H9 (cell line): ENCODE results near the gene C2CD2. TPM values are rescaled to one million over a fixed set of nuclear protein-coding genes. Genes with fewer than 3 reads are reported as not detected.

Experiments used
- DNase-seq: peaks from one replicate; pipeline ENCODE4 v3.0.0-alpha.2; 2017
- H2AFZ ChIP-seq: one replicate; pipeline ENCODE4 v1.6.1; 2013; ENCODE audit warnings: mild to moderate bottlenecking, low read length, control low read depth, moderate library complexity
- H2AK5ac ChIP-seq: 2 replicates; pipeline ENCODE4 v1.6.1; 2013; ENCODE audit warnings: low read length, control low read depth, mixed read lengths; ENCODE audit not compliant: insufficient read length
- H2BK120ac ChIP-seq: one replicate; pipeline ENCODE4 v1.6.1; 2013; ENCODE audit warnings: low read depth, mild to moderate bottlenecking, low read length, control low read depth, inconsistent platforms; ENCODE audit not compliant: poor library complexity, severe bottlenecking
- H2BK12ac ChIP-seq: 2 replicates; pipeline ENCODE4 v1.6.1; 2013; ENCODE audit warnings: low read length, control low read depth, mixed read lengths, low read depth; ENCODE audit not compliant: insufficient read length
- H2BK15ac ChIP-seq: 2 replicates; pipeline ENCODE4 v1.6.1; 2013; ENCODE audit warnings: low read depth, low read length, control low read depth
- H2BK20ac ChIP-seq: one replicate; pipeline ENCODE4 v1.6.1; 2013; ENCODE audit warnings: low read depth, mild to moderate bottlenecking, low read length, control low read depth, inconsistent platforms; ENCODE audit not compliant: poor library complexity, severe bottlenecking
- H2BK5ac ChIP-seq: 2 replicates; pipeline ENCODE4 v1.6.1; 2013; ENCODE audit warnings: low read length, control low read depth, mixed read lengths; ENCODE audit not compliant: insufficient read length
- H3K14ac ChIP-seq: 2 replicates; pipeline ENCODE4 v1.6.1; 2013; ENCODE audit warnings: low read length, control low read depth; ENCODE audit not compliant: insufficient read depth
- H3K18ac ChIP-seq: 2 replicates; pipeline ENCODE4 v1.6.1; 2013; ENCODE audit warnings: low read depth, mild to moderate bottlenecking, mixed read lengths, low read length, control low read depth; ENCODE audit not compliant: insufficient read length
- H3K23ac ChIP-seq: 2 replicates; pipeline ENCODE4 v1.6.1; 2013; ENCODE audit warnings: low read length, control low read depth, mixed read lengths, low read depth; ENCODE audit not compliant: insufficient read length
- H3K23me2 ChIP-seq: 2 replicates; pipeline ENCODE4 v1.6.1; 2013; ENCODE audit warnings: low read depth, mild to moderate bottlenecking, mixed read lengths, low read length, control low read depth; ENCODE audit not compliant: insufficient read length, poor library complexity, severe bottlenecking
- H3K27ac ChIP-seq: 2 replicates; pipeline ENCODE4 v1.5.1; 2013; ENCODE audit warnings: low read length, control low read depth, mixed read lengths, low read depth; ENCODE audit not compliant: insufficient read length
- H3K27me3 ChIP-seq: 2 replicates; pipeline ENCODE4 v1.6.1; 2013; ENCODE audit warnings: low read length, control low read depth, inconsistent platforms; ENCODE audit not compliant: insufficient read depth
- H3K4ac ChIP-seq: 2 replicates; pipeline ENCODE4 v1.6.1; 2013; ENCODE audit warnings: low read depth, mild to moderate bottlenecking, control low read depth, inconsistent platforms, low read length, moderate library complexity
- H3K4me1 ChIP-seq: 2 replicates; pipeline ENCODE4 v1.6.1; 2013; ENCODE audit warnings: low read length, control low read depth, inconsistent platforms; ENCODE audit not compliant: insufficient read depth
- H3K4me2 ChIP-seq: 2 replicates; pipeline ENCODE4 v1.6.1; 2013; ENCODE audit warnings: low read length, control low read depth, mixed read lengths; ENCODE audit not compliant: insufficient read length, insufficient read depth
- H3K56ac ChIP-seq: 2 replicates; pipeline ENCODE4 v1.6.1; 2013; ENCODE audit warnings: low read depth, mild to moderate bottlenecking, mixed read lengths, low read length, control low read depth; ENCODE audit not compliant: insufficient read length
- H3K79me1 ChIP-seq: 2 replicates; pipeline ENCODE4 v1.6.1; 2013; ENCODE audit warnings: low read depth, mild to moderate bottlenecking, moderate library complexity, low read length, control low read depth, inconsistent platforms; ENCODE audit not compliant: insufficient read depth, poor library complexity, severe bottlenecking
- H3K79me2 ChIP-seq: 2 replicates; pipeline ENCODE4 v1.6.1; 2013; ENCODE audit warnings: low read length, control low read depth, inconsistent platforms; ENCODE audit not compliant: insufficient read depth
- H3K9ac ChIP-seq: 2 replicates; pipeline ENCODE4 v1.6.1; 2013; ENCODE audit warnings: low read length, control low read depth, mixed read lengths; ENCODE audit not compliant: insufficient read length; ENCODE audit errors: extremely low read depth
- H3K9me3 ChIP-seq: one replicate; pipeline ENCODE4 v1.6.1; 2013; ENCODE audit warnings: low read depth, low read length, inconsistent platforms; ENCODE audit not compliant: control insufficient read depth
- H3T11ph ChIP-seq: one replicate; pipeline ENCODE4 v1.6.1; 2013; ENCODE audit warnings: mild to moderate bottlenecking, low read length, control low read depth, inconsistent platforms
- H4K20me1 ChIP-seq: one replicate; pipeline ENCODE4 v1.6.1; 2013; ENCODE audit not compliant: control insufficient read depth, insufficient read length, insufficient read depth
- H4K5ac ChIP-seq: 2 replicates; pipeline ENCODE4 v1.6.1; 2013; ENCODE audit warnings: low read depth, mild to moderate bottlenecking, mixed read lengths, low read length, control low read depth; ENCODE audit not compliant: insufficient read length
- H4K8ac ChIP-seq: replicated peaks from 2 replicates; pipeline ENCODE4 v1.6.1; 2013; ENCODE audit warnings: low read length, control low read depth, mixed read lengths, low read depth; ENCODE audit not compliant: insufficient read length
- H4K91ac ChIP-seq: 2 replicates; pipeline ENCODE4 v1.6.1; 2013; ENCODE audit warnings: low read depth, mild to moderate bottlenecking, moderate library complexity, mixed read lengths, low read length, control low read depth; ENCODE audit not compliant: insufficient read length
- H3K27ac Mint-ChIP-seq, 3 experiments: 2 replicates in 2 of 3; 3 replicates in 1 of 3; pipeline ENCODE4 v1.8.0; 2020 to 2021; ENCODE audit warnings: mixed read lengths in 3 of 3, mild to moderate bottlenecking in 1 of 3, moderate library complexity in 1 of 3
- H3K27me3 Mint-ChIP-seq: 2 replicates; pipeline ENCODE4 v1.8.0; 2021; ENCODE audit warnings: low read depth, mild to moderate bottlenecking, moderate library complexity, mixed read lengths
- H3K36me3 Mint-ChIP-seq, 3 experiments: 2 replicates in 2 of 3; 3 replicates in 1 of 3; pipeline ENCODE4 v1.8.0; 2020 to 2021; ENCODE audit warnings: low read depth in 3 of 3, mixed read lengths in 3 of 3; ENCODE audit not compliant: insufficient read depth in 1 of 3
- H3K4me1 Mint-ChIP-seq, 2 experiments: 2 replicates each; pipeline ENCODE4 v1.8.0; 2020; ENCODE audit warnings: mixed read lengths in 2 of 2
- H3K4me3 Mint-ChIP-seq, 2 experiments: 2 replicates in 1 of 2; 3 replicates in 1 of 2; pipeline ENCODE4 v1.8.0; 2020 to 2021; ENCODE audit warnings: mild to moderate bottlenecking in 2 of 2, mixed read lengths in 2 of 2, moderate library complexity in 1 of 2
- H3K9me3 Mint-ChIP-seq, 2 experiments: 2 replicates in 1 of 2; 3 replicates in 1 of 2; pipeline ENCODE4 v1.8.0; 2020; ENCODE audit warnings: mild to moderate bottlenecking in 2 of 2, mixed read lengths in 2 of 2, moderate library complexity in 1 of 2
- CTCF ChIP-seq: fragments of 200-600 bp; sonication (generic); conservative IDR thresholded peaks from 3 replicates; pipeline ENCODE4 v1.8.0; 2021; ENCODE audit warnings: antibody characterized with exemption, mild to moderate bottlenecking
- WGBS: extraction: QIAGEN DNeasy Blood & Tissue Kit; methylation state at CpG from one replicate; pipeline ENCODE4 v1.1.7; 2013; ENCODE audit warnings: missing lambda C conversion rate, low lambda C conversion rate, mixed read lengths; ENCODE audit not compliant: insufficient read length; ENCODE audit errors: extremely low coverage; 5-methylcytosine and 5-hydroxymethylcytosine counted together
- total RNA-seq: library from RNA; stranded (reverse); gene quantifications from 2 replicates; pipeline ENCODE4 v1.2.1, GENCODE V29; 2021

C2CD2 gene
- total RNA-seq, 1 experiment from 2014 or later, result 14.6 TPM

- H3K14ac ChIP-seq, result no peak overlapping the region
- no peaks in the 10 kb centered on the region for H3K4me1 ChIP-seq
- WGBS, result no CpG with 5 or more reads among the region's 11 CpGs
- H3K4me3 Mint-ChIP-seq, result no peak overlapping the region
- no peaks in the 10 kb centered on the region for H3K9me3 ChIP-seq
- no peak overlapping the region for H3K18ac ChIP-seq
- no peak for TF ChIP-seq CTCF
- H2BK15ac ChIP-seq, result no peak overlapping the region
- no peaks in the 10 kb centered on the region for H3K9me3 Mint-ChIP-seq
- no peak overlapping the region for H3K9ac ChIP-seq
- H3K27ac ChIP-seq, result no peak overlapping the region
- H3K27me3 Mint-ChIP-seq, result peaks cover 10% of the 10 kb centered on the region
- H2BK12ac ChIP-seq, result no peak overlapping the region
- no peak overlapping the region for H4K8ac ChIP-seq
- no peaks in the 10 kb centered on the region for H4K20me1 ChIP-seq
- H4K91ac ChIP-seq, result no peak overlapping the region
- peaks cover 19 to 20% of the 10 kb centered on the region in 2 experiments for H3K4me1 Mint-ChIP-seq
- no peak overlapping the region for H2BK20ac ChIP-seq
- H3K27ac Mint-ChIP-seq, result no peak overlapping the region
- H3K56ac ChIP-seq, result no peak overlapping the region
- H3K4me2 ChIP-seq, result no peak overlapping the region
- H2BK120ac ChIP-seq, result no peak overlapping the region
- H2AFZ ChIP-seq, result no peak overlapping the region
- no peak overlapping the region for H3K4ac ChIP-seq
- H3K36me3 Mint-ChIP-seq, result no peaks in the 10 kb centered on the region
- no peak overlapping the region for H3T11ph ChIP-seq
- H3K79me1 ChIP-seq, result no peaks in the 10 kb centered on the region
- no peak overlapping the region for H4K5ac ChIP-seq
- no peak overlapping the region for H2BK5ac ChIP-seq
- no peak overlapping the region for H3K23ac ChIP-seq
- no peaks in the 10 kb centered on the region for H3K79me2 ChIP-seq
- H3K27me3 ChIP-seq, result no peaks in the 10 kb centered on the region
- H2AK5ac ChIP-seq, result no peak overlapping the region
- no peaks in the 10 kb centered on the region for H3K23me2 ChIP-seq
- DNase-seq, result no peak
Observed at GRCh38 chr21:41962425-41962966, 8.7 kb upstream of the C2CD2 start.
